CD14-positive monocyte (primary cell): ENCODE measurements around the gene IFT57. TPM values are rescaled to one million over a fixed set of nuclear protein-coding genes. Genes with fewer than 3 reads are reported as not detected.

Source experiments
- DNase-seq, 3 donors: peaks; one replicate each; pipeline ENCODE4 v3.0.0-alpha.2; 2011 to 2022
- H2AFZ ChIP-seq: 2 replicates; pipeline ENCODE4 v1.6.0; 2012; ENCODE audit warnings: mild to moderate bottlenecking, low read depth, low read length, inconsistent platforms; ENCODE audit not compliant: insufficient read depth, poor library complexity, severe bottlenecking
- H3K27ac ChIP-seq, 2 donors: 1 replicate in 1 of 2; 2 replicates in 1 of 2; pipeline ENCODE4 v1.5.1; 2012 to 2013; ENCODE audit warnings: low read length in 2 of 2, control low read depth in 1 of 2, inconsistent platforms in 1 of 2, low read depth in 1 of 2, mild to moderate bottlenecking in 1 of 2
- H3K27me3 ChIP-seq, 2 donors: one replicate each; pipeline versions ENCODE4 v1.6.0 to v1.6.1; 2011 to 2013; ENCODE audit warnings: low read length in 2 of 2; ENCODE audit not compliant: control insufficient read depth in 2 of 2, insufficient read depth in 2 of 2
- H3K36me3 ChIP-seq, 2 donors: replicated peaks in 1 of 2; 1 replicate in 1 of 2; 2 replicates in 1 of 2; pipeline versions ENCODE4 v1.5.1 to v1.6.1; 2012 to 2013; ENCODE audit warnings: low read length in 2 of 2, control low read depth in 1 of 2, inconsistent platforms in 1 of 2, mild to moderate bottlenecking in 1 of 2; ENCODE audit not compliant: insufficient read depth in 2 of 2, control insufficient read depth in 1 of 2
- H3K4me1 ChIP-seq, 2 donors: 1 replicate in 1 of 2; 2 replicates in 1 of 2; pipeline versions ENCODE4 v1.5.1 to v1.6.1; 2012 to 2013; ENCODE audit warnings: low read length in 2 of 2, control low read depth in 1 of 2, inconsistent platforms in 1 of 2, mild to moderate bottlenecking in 1 of 2, moderate library complexity in 1 of 2; ENCODE audit not compliant: insufficient read depth in 2 of 2, control insufficient read depth in 1 of 2
- H3K4me2 ChIP-seq: replicated peaks from 2 replicates; pipeline ENCODE3; 2012; ENCODE audit warnings: low read length, moderate library complexity, mild to moderate bottlenecking; ENCODE audit not compliant: poor library complexity, severe bottlenecking; ENCODE audit errors: extremely low read depth
- H3K4me3 ChIP-seq, 3 experiments: fragments of 200-600 bp in 1 of 3; sonication (generic) in 1 of 3; replicated peaks in 1 of 3; 1 replicate in 2 of 3; 2 replicates in 1 of 3; pipeline ENCODE4 v1.5.1; 2011 to 2013; ENCODE audit warnings: low read length in 3 of 3, mild to moderate bottlenecking in 3 of 3, control low read depth in 2 of 3, low read depth in 2 of 3, inconsistent platforms in 1 of 3, moderate library complexity in 1 of 3
- H3K79me2 ChIP-seq: 2 replicates; pipeline ENCODE4 v1.6.0; 2012; ENCODE audit warnings: mild to moderate bottlenecking, control low read depth, inconsistent platforms, low read length, moderate library complexity; ENCODE audit not compliant: insufficient read depth
- H3K9ac ChIP-seq: 2 replicates; pipeline ENCODE4 v1.6.0; 2017; ENCODE audit warnings: low read length, mild to moderate bottlenecking; ENCODE audit not compliant: insufficient read depth, poor library complexity, severe bottlenecking
- H3K9me3 ChIP-seq, 2 donors: replicated peaks in 1 of 2; 1 replicate in 1 of 2; 2 replicates in 1 of 2; pipeline versions ENCODE4 v1.5.1 to v1.6.1; 2012 to 2013; ENCODE audit warnings: low read length in 2 of 2, control low read depth in 1 of 2; ENCODE audit not compliant: control insufficient read depth in 1 of 2, insufficient read depth in 1 of 2
- H4K20me1 ChIP-seq: 2 replicates; pipeline ENCODE4 v1.6.0; 2012; ENCODE audit warnings: mild to moderate bottlenecking, low read length, control low read depth, moderate library complexity; ENCODE audit not compliant: insufficient read depth
- H3K27ac Mint-ChIP-seq, 7 donors: one replicate each; pipeline ENCODE4 v1.8.0; 2020; ENCODE audit warnings: mild to moderate bottlenecking in 7 of 7, mixed read lengths in 7 of 7, moderate library complexity in 6 of 7, inconsistent platforms in 2 of 7
- H3K27me3 Mint-ChIP-seq, 3 donors: one replicate each; pipeline ENCODE4 v1.8.0; 2021 to 2022; ENCODE audit warnings: low read depth in 3 of 3, mild to moderate bottlenecking in 3 of 3, mixed read lengths in 3 of 3, moderate library complexity in 3 of 3, inconsistent platforms in 1 of 3
- H3K36me3 Mint-ChIP-seq, 2 donors: one replicate each; pipeline ENCODE4 v1.8.0; 2020; ENCODE audit warnings: mixed read lengths in 2 of 2, inconsistent platforms in 1 of 2, mild to moderate bottlenecking in 1 of 2
- H3K4me1 Mint-ChIP-seq: one replicate; pipeline ENCODE4 v1.8.0; 2020; ENCODE audit warnings: mild to moderate bottlenecking, mixed read lengths
- H3K4me3 Mint-ChIP-seq, 2 donors: one replicate each; pipeline ENCODE4 v1.8.0; 2020; ENCODE audit warnings: mild to moderate bottlenecking in 2 of 2, mixed read lengths in 2 of 2, moderate library complexity in 1 of 2
- H3K9me3 Mint-ChIP-seq, 7 donors: one replicate each; pipeline ENCODE4 v1.8.0; 2020 to 2022; ENCODE audit warnings: mixed read lengths in 7 of 7, mild to moderate bottlenecking in 6 of 7, moderate library complexity in 6 of 7, inconsistent platforms in 2 of 7
- WGBS: methylation state at CpG from one replicate; pipeline ENCODE4 v1.1.5; 2013; ENCODE audit warnings: missing lambda C conversion rate; ENCODE audit not compliant: insufficient coverage; 5-methylcytosine and 5-hydroxymethylcytosine counted together
- intact Hi-C, 2 donors: fragments of 100-400 bp; cut with micrococcal nuclease; formaldehyde crosslinking; loops; one replicate each; pipeline versions ENCODE4 v1.15.0 to v1.15.1; 2023
- polyA plus RNA-seq, 3 donors: library from polyadenylated mRNA; depleted of rRNA in 1 of 3; unstranded in 2 of 3; stranded (reverse) in 1 of 3; fragments of 300-500 nt in 2 of 3; fragments of >200 nt in 1 of 3; fragmentation: Illumina TruSeq in 2 of 3; gene quantifications; 1 replicate in 2 of 3; 2 replicates in 1 of 3; pipeline ENCODE4 v1.2.3, GENCODE V29; 2012 to 2021
- TF ChIP-seq, protein P1 (sequence below): fragments of 200-600 bp; IDR thresholded peaks from one replicate; pipeline ENCODE4 v1.8.0; 2022; ENCODE audit warnings: antibody characterized with exemption, mild to moderate bottlenecking

Gene IFT57
- polyA plus RNA-seq, 3 donors: 4.9 to 22.9 (median 15.1) TPM

DNA sequence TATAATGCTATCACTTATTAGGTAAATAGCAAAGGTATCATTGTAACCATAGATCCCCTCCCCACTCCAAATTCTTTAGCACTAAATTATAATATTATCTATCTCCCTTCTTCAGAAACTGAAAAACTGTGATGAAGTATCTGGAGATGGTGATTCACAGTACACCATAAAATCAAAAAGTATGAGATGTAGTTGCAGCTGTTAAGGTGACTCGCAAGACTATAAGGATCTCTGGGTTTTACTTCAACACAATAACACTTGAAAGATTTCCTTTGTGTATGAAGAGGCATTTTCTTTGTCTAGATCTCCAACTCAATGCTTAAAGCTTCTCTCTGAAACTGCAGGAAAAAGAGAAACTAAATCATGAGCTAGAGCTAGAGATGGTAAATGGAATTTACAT, 46.9 kb downstream of the IFT57 start:
- no peaks in the 10 kb centered on the region for H3K79me2 ChIP-seq
- intact Hi-C loops: no loop called here
- no CpG with 5 or more reads among the region's 1 CpG for WGBS

DNA sequence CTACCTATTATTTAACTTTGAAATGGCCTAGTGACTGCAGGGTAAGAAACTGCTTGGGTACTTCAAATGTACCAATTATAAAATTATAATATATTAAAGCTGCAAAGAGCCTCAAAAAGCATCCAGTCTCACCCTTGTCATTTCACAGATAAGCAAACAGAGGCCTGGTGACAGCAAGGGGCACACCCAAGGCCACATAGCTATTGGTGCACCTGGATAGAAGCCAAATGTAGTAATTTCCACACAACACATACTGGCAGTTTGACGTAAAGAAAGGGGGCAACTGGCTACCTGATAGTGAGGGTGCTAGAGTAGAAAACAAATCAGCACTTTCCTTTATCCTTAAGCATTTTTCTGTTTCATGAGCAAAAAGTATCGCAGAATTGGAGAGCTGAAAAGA, 51.1 kb downstream of the IFT57 start:
- H3K27ac ChIP-seq: no peak overlapping the region
- H3K4me3 ChIP-seq: no peak overlapping the region
- no peaks in the 10 kb centered on the region for H3K9me3 ChIP-seq
- no peaks in the 10 kb centered on the region for H3K79me2 ChIP-seq
- intact Hi-C loops: no loop called here
- H3K9ac ChIP-seq: no peak overlapping the region
- H2AFZ ChIP-seq: no peak overlapping the region
- H3K27me3 ChIP-seq: no peaks in the 10 kb centered on the region
- H3K27ac Mint-ChIP-seq: peak overlapping the region in 2 of 7 donors; percentile 65 to 71
- no peaks in the 10 kb centered on the region for H3K4me1 ChIP-seq
- H3K4me3 Mint-ChIP-seq: no peak overlapping the region
- no peaks in the 10 kb centered on the region for H4K20me1 ChIP-seq
- H3K4me1 Mint-ChIP-seq: peaks cover 11% of the 10 kb centered on the region
- no peak overlapping the region for H3K4me2 ChIP-seq
- DNase-seq: no peak
- no peaks in the 10 kb centered on the region for H3K27me3 Mint-ChIP-seq
- peaks cover 0 to 6% of the 10 kb centered on the region in 2 donors for H3K36me3 ChIP-seq
- WGBS: no CpG with 5 or more reads among the region's 2 CpGs
- TF ChIP-seq, protein P1, sequence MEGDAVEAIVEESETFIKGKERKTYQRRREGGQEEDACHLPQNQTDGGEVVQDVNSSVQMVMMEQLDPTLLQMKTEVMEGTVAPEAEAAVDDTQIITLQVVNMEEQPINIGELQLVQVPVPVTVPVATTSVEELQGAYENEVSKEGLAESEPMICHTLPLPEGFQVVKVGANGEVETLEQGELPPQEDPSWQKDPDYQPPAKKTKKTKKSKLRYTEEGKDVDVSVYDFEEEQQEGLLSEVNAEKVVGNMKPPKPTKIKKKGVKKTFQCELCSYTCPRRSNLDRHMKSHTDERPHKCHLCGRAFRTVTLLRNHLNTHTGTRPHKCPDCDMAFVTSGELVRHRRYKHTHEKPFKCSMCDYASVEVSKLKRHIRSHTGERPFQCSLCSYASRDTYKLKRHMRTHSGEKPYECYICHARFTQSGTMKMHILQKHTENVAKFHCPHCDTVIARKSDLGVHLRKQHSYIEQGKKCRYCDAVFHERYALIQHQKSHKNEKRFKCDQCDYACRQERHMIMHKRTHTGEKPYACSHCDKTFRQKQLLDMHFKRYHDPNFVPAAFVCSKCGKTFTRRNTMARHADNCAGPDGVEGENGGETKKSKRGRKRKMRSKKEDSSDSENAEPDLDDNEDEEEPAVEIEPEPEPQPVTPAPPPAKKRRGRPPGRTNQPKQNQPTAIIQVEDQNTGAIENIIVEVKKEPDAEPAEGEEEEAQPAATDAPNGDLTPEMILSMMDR: no peak
- peaks cover 0 to 2% (median 0%) of the 10 kb centered on the region in 7 donors for H3K9me3 Mint-ChIP-seq
- peaks cover 7 to 11% of the 10 kb centered on the region in 2 donors for H3K36me3 Mint-ChIP-seq

More for the DNA sequence above, 46.9 kb downstream of the IFT57 start:
- no peak overlapping the region for H3K4me2 ChIP-seq
- H2AFZ ChIP-seq: no peak overlapping the region
- no peaks in the 10 kb centered on the region for H3K36me3 ChIP-seq
- no peaks in the 10 kb centered on the region for H3K4me1 ChIP-seq
- H4K20me1 ChIP-seq: no peaks in the 10 kb centered on the region
- H3K27me3 ChIP-seq: no peaks in the 10 kb centered on the region
- TF ChIP-seq, protein P1: no peak
- no peak overlapping the region for H3K27ac Mint-ChIP-seq
- no peaks in the 10 kb centered on the region for H3K9me3 ChIP-seq
- no peak overlapping the region for H3K27ac ChIP-seq
- no peaks in the 10 kb centered on the region for H3K9me3 Mint-ChIP-seq
- H3K4me3 Mint-ChIP-seq: no peak overlapping the region
- peaks cover 15% of the 10 kb centered on the region for H3K4me1 Mint-ChIP-seq
- DNase-seq: no peak
- H3K4me3 ChIP-seq: no peak overlapping the region
- peaks cover 0 to 2% of the 10 kb centered on the region in 2 donors for H3K36me3 Mint-ChIP-seq
- H3K27me3 Mint-ChIP-seq: no peaks in the 10 kb centered on the region
- no peak overlapping the region for H3K9ac ChIP-seq
